Measurements from ENCODE around the gene ABHD16A. TPM values are rescaled to one million over a fixed set of nuclear protein-coding genes. Genes with fewer than 3 reads are reported as not detected.

Gene ABHD16A
- total and polyA plus RNA-seq, 2 of the 13 experiments (the other 11 are each of a cell fraction or from before 2014, with no cell fraction given), result 43.5 to 45.4 TPM

DNA sequence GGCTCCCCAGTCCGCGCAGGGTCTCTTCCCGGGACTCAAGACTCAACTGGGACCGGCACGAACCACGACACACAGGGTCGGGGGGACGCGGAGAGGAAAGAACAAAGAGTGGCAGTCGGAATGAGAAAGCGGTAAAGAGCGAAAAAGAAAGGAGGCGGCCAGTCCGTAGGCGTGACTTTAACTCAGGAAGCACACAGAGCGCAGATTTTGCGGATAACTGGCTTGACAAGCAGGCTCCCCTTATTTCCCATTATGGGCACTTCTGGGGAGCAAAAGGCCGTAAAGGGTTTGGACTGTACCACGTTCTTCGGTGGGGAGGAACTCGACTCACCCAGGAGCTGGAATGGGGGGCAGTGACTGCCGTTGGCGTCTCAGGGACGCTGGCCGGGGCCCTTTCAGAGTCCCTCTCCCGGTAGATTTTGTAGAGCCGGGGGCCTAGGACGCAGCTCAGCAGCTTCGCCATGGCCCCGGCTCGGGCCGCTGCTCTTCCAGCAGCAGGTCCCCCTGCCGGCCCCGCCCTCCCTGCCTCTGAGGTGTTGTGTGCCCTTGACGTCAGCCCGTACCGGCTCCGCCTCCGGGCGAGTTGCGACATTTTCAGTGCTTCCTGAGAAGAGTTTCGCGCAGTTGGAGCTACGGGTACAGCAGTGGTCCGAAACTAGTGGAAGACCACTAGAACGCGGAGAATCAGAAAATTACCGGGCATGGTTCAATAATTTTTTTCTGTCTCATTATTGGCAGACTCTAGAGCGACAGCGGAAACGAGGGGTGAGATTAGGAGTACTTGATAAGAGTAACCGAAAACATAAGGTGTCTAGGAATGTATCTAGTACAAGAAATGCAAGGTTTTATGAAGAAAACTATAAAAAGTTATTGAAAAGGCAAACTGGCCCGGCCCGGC is at the start of gene ABHD16A (continued):
- TF ChIP-seq, protein P1, sequence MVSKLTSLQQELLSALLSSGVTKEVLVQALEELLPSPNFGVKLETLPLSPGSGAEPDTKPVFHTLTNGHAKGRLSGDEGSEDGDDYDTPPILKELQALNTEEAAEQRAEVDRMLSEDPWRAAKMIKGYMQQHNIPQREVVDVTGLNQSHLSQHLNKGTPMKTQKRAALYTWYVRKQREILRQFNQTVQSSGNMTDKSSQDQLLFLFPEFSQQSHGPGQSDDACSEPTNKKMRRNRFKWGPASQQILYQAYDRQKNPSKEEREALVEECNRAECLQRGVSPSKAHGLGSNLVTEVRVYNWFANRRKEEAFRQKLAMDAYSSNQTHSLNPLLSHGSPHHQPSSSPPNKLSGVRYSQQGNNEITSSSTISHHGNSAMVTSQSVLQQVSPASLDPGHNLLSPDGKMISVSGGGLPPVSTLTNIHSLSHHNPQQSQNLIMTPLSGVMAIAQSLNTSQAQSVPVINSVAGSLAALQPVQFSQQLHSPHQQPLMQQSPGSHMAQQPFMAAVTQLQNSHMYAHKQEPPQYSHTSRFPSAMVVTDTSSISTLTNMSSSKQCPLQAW (CRISPR knock-in tag; IDR thresholded peaks at IDR 0.05), result peak; percentile 93
- TF ChIP-seq ZNF629 (CRISPR knock-in tag; conservative IDR thresholded peaks at IDR 0.05) (peak; percentile 41), IRF2 (CRISPR knock-in tag; IDR thresholded peaks at IDR 0.05) (peak; percentile 81), KLF6 (CRISPR knock-in tag; IDR thresholded peaks at IDR 0.05) (no peak; the same call in 1 of the 2 replicates), ATF7-NPFF (CRISPR knock-in tag; IDR thresholded peaks at IDR 0.05; ENCODE audit: low read depth) (no peak), HDAC6 (IDR thresholded peaks at IDR 0.05; ENCODE audit: low read depth, low read length) (no peak), ARNT2 (CRISPR knock-in tag; IDR thresholded peaks at IDR 0.05; ENCODE audit: low read depth) (0 out of 2 replicates have a peak, but pooled peaks have one; percentile 15), STAT5B (CRISPR knock-in tag; IDR thresholded peaks at IDR 0.05) (no peak), GABPA (IDR thresholded peaks at IDR 0.05; ENCODE audit: low read depth, low read length) (no peak), GABPA (CRISPR knock-in tag; IDR thresholded peaks at IDR 0.05; ENCODE audit: low read depth) (peak; percentile 85), ZNF326 (CRISPR knock-in tag; IDR thresholded peaks at IDR 0.05; ENCODE audit: borderline replicate concordance) (no peak), ZNF598 (CRISPR knock-in tag; IDR thresholded peaks at IDR 0.05; ENCODE audit: borderline replicate concordance) (no peak), SSRP1 (CRISPR knock-in tag; IDR thresholded peaks at IDR 0.05) (no peak), ZNF34 (CRISPR knock-in tag; IDR thresholded peaks at IDR 0.05; ENCODE audit: borderline replicate concordance) (no peak), ZNF441 (CRISPR knock-in tag; IDR thresholded peaks at IDR 0.05; ENCODE audit: borderline replicate concordance) (peak; percentile 56; the same call in 1 of the 2 replicates)
- TF ChIP-seq, protein P2, sequence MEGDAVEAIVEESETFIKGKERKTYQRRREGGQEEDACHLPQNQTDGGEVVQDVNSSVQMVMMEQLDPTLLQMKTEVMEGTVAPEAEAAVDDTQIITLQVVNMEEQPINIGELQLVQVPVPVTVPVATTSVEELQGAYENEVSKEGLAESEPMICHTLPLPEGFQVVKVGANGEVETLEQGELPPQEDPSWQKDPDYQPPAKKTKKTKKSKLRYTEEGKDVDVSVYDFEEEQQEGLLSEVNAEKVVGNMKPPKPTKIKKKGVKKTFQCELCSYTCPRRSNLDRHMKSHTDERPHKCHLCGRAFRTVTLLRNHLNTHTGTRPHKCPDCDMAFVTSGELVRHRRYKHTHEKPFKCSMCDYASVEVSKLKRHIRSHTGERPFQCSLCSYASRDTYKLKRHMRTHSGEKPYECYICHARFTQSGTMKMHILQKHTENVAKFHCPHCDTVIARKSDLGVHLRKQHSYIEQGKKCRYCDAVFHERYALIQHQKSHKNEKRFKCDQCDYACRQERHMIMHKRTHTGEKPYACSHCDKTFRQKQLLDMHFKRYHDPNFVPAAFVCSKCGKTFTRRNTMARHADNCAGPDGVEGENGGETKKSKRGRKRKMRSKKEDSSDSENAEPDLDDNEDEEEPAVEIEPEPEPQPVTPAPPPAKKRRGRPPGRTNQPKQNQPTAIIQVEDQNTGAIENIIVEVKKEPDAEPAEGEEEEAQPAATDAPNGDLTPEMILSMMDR (CRISPR knock-in tag; IDR thresholded peaks at IDR 0.05), result peak; percentile 33
- TF ChIP-seq, protein P3, sequence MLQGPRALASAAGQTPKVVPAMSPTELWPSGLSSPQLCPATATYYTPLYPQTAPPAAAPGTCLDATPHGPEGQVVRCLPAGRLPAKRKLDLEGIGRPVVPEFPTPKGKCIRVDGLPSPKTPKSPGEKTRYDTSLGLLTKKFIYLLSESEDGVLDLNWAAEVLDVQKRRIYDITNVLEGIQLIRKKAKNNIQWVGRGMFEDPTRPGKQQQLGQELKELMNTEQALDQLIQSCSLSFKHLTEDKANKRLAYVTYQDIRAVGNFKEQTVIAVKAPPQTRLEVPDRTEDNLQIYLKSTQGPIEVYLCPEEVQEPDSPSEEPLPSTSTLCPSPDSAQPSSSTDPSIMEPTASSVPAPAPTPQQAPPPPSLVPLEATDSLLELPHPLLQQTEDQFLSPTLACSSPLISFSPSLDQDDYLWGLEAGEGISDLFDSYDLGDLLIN (CRISPR knock-in tag; IDR thresholded peaks at IDR 0.05; ENCODE audit: borderline replicate concordance), result 0 out of 2 replicates have a peak, but pooled peaks have one; percentile 6
- TF ChIP-seq, protein P4, sequence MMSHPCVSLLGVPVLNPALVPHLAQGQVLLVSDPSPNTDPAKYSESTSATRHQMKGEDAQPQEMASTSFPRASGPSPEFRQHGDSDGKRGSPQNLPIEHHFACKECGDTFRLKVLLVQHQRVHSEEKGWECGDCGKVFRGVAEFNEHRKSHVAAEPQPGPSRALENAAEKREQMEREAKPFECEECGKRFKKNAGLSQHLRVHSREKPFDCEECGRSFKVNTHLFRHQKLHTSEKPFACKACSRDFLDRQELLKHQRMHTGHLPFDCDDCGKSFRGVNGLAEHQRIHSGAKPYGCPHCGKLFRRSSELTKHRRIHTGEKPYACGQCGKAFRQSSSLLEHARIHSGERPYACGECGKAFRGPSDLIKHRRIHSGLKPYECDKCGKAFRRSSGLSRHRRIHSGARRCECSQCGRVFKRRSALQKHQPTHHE (CRISPR knock-in tag; IDR thresholded peaks at IDR 0.05; ENCODE audit: borderline replicate concordance), result 0 out of 2 replicates have a peak, but pooled peaks have one; percentile 31
- TF ChIP-seq, protein P5, sequence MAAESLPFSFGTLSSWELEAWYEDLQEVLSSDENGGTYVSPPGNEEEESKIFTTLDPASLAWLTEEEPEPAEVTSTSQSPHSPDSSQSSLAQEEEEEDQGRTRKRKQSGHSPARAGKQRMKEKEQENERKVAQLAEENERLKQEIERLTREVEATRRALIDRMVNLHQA (CRISPR knock-in tag; IDR thresholded peaks at IDR 0.05), result peak; percentile 82; the same call in 1 of the 2 replicates
